Spinal cord (tissue), 10 donors: ENCODE data around the gene TLK2. TPM values are rescaled to one million over a fixed set of nuclear protein-coding genes. Genes with fewer than 3 reads are reported as not detected.
A peak's percentile ranks its signal among the peaks of the same experiment; 100 is the strongest.
"Not testable (repeated sequence)": the region's sequence is repeated elsewhere in the genome, so short reads cannot be mapped to it uniquely, and the experiment has no call there.

Experiments used
- DNase-seq, 6 donors: peaks; one replicate each; pipeline versions ENCODE4 v3.0.0 to v3.0.0-alpha.2; 2013 to 2015; ENCODE audit warnings: low spot score in 6 of 6, low read depth in 4 of 6
- H3K27ac ChIP-seq: one replicate; pipeline ENCODE4 v1.5.1; 2013; ENCODE audit warnings: low read depth, low read length, control low read depth
- H3K27me3 ChIP-seq: one replicate; pipeline ENCODE4 v1.6.1; 2013; ENCODE audit warnings: low read length; ENCODE audit not compliant: control insufficient read depth, insufficient read depth
- H3K36me3 ChIP-seq: one replicate; pipeline ENCODE4 v1.6.1; 2013; ENCODE audit warnings: low read length; ENCODE audit not compliant: control insufficient read depth, insufficient read depth
- H3K4me1 ChIP-seq: one replicate; pipeline ENCODE4 v1.6.1; 2013; ENCODE audit warnings: low read length; ENCODE audit not compliant: control insufficient read depth, insufficient read depth
- H3K4me3 ChIP-seq: one replicate; pipeline ENCODE4 v1.5.1; 2013; ENCODE audit warnings: low read depth, low read length, control low read depth
- H3K9me3 ChIP-seq: one replicate; pipeline ENCODE4 v1.6.1; 2013; ENCODE audit warnings: low read length; ENCODE audit not compliant: control insufficient read depth, insufficient read depth
- whole genome bisulfite sequencing: methylation state at CpG from one replicate; pipeline ENCODE4 v1.1.5; 2013; ENCODE audit warnings: missing lambda C conversion rate; ENCODE audit not compliant: insufficient coverage; 5-methylcytosine and 5-hydroxymethylcytosine counted together
- polyA plus RNA-seq, 2 donors: library from polyadenylated mRNA; unstranded; fragments of 120-200 nt; gene quantifications; one replicate each; pipeline ENCODE4 v1.2.1, GENCODE V29; 2013; ENCODE audit not compliant: insufficient read length in 2 of 2
- total RNA-seq, 2 donors: library from RNA; depleted of rRNA in 1 of 2; stranded (reverse); fragments of 120-200 nt in 1 of 2; fragments of >200 nt in 1 of 2; gene quantifications; one replicate each; pipeline versions ENCODE4 v1.2.3 to v1.2.4, GENCODE V29; 2013 to 2014
- donor health status: healthy.

Gene TLK2
- total and polyA plus RNA-seq, 4 donors = 53.4 to 65.5 (median 54.9) TPM

- H3K4me1 ChIP-seq = peaks cover 11% of the 10 kb centered on the region
- H3K27ac ChIP-seq = peak overlapping the region; percentile 80
- peak in 2 of 6 donors; percentile 14 to 41 for DNase-seq
- not testable (repeated sequence) for H3K27me3 ChIP-seq, H3K36me3 ChIP-seq, H3K9me3 ChIP-seq
- H3K4me3 ChIP-seq = peak overlapping the region; percentile 65
- WGBS = 0% methylated on average over 8 of the region's 22 CpGs
Observed at GRCh38 chr17:62479639-62480258, 1.1 kb downstream of the TLK2 start.

GRCh38 chr17:62482553-62482952 is 3.9 kb downstream of the TLK2 start:
- H3K27ac ChIP-seq, DNase-seq, H3K27me3 ChIP-seq, H3K9me3 ChIP-seq, H3K4me1 ChIP-seq, H3K4me3 ChIP-seq: not testable (repeated sequence)
- peaks cover 12% of the 10 kb centered on the region for H3K36me3 ChIP-seq
- no CpG with 5 or more reads among the region's 3 CpGs for WGBS

- not testable (repeated sequence) for H3K27me3 ChIP-seq, H3K4me3 ChIP-seq, DNase-seq, H3K4me1 ChIP-seq, H3K36me3 ChIP-seq, H3K27ac ChIP-seq, H3K9me3 ChIP-seq
- no CpG with 5 or more reads among the region's 1 CpG for WGBS
Observed at GRCh38 chr17:62490990-62491389, 12.4 kb downstream of the TLK2 start.

GRCh38 chr17:62493049-62493655 is 14.5 kb downstream of the TLK2 start:
- H3K27me3 ChIP-seq = not testable (repeated sequence)
- WGBS = no CpG with 5 or more reads among the region's 5 CpGs

GRCh38 chr17:62494073-62494472 is 15.4 kb downstream of the TLK2 start:
- no CpG with 5 or more reads among the region's 7 CpGs for WGBS

More at GRCh38 chr17:62493049-62493655, 14.5 kb downstream of the TLK2 start:
- H3K27ac ChIP-seq, H3K9me3 ChIP-seq, DNase-seq, H3K4me3 ChIP-seq, H3K36me3 ChIP-seq, H3K4me1 ChIP-seq: not testable (repeated sequence)

GRCh38 chr17:62496344-62496743 is 17.7 kb downstream of the TLK2 start:
- H3K27ac ChIP-seq, H3K9me3 ChIP-seq, H3K27me3 ChIP-seq, H3K36me3 ChIP-seq, H3K4me1 ChIP-seq, DNase-seq, H3K4me3 ChIP-seq: not testable (repeated sequence)
- no CpG with 5 or more reads among the region's 4 CpGs for WGBS

More at GRCh38 chr17:62494073-62494472, 15.4 kb downstream of the TLK2 start:
- not testable (repeated sequence) for H3K27ac ChIP-seq, DNase-seq, H3K27me3 ChIP-seq, H3K9me3 ChIP-seq, H3K4me3 ChIP-seq, H3K36me3 ChIP-seq, H3K4me1 ChIP-seq

- H3K27me3 ChIP-seq, DNase-seq, H3K4me3 ChIP-seq, H3K9me3 ChIP-seq, H3K4me1 ChIP-seq, H3K27ac ChIP-seq, H3K36me3 ChIP-seq: not testable (repeated sequence)
- WGBS = 100% methylated on average over 2 of the region's 8 CpGs
Observed at GRCh38 chr17:62498796-62499195, 20.2 kb downstream of the TLK2 start.

GRCh38 chr17:62500463-62500862 is 21.8 kb downstream of the TLK2 start:
- DNase-seq, H3K27ac ChIP-seq, H3K4me1 ChIP-seq, H3K9me3 ChIP-seq, H3K36me3 ChIP-seq, H3K27me3 ChIP-seq, H3K4me3 ChIP-seq: not testable (repeated sequence)
- WGBS = no CpG with 5 or more reads among the region's 1 CpG

GRCh38 chr17:62504857-62505256 is 26.2 kb downstream of the TLK2 start:
- H3K4me1 ChIP-seq, H3K27ac ChIP-seq, H3K4me3 ChIP-seq, H3K27me3 ChIP-seq, H3K36me3 ChIP-seq, H3K9me3 ChIP-seq, DNase-seq: not testable (repeated sequence)
- 100% methylated on average over 1 of the region's 8 CpGs for WGBS

GRCh38 chr17:62507191-62507836 is 28.7 kb downstream of the TLK2 start:
- not testable (repeated sequence) for H3K4me1 ChIP-seq, H3K36me3 ChIP-seq, H3K9me3 ChIP-seq, H3K27me3 ChIP-seq, H3K4me3 ChIP-seq, H3K27ac ChIP-seq, DNase-seq
- no CpG with 5 or more reads among the region's 6 CpGs for WGBS
